ENCODE measurements around the gene IGFBP6.
A peak's percentile ranks its signal among the peaks of the same experiment; 100 is the strongest.

The IGFBP6 gene, protein sequence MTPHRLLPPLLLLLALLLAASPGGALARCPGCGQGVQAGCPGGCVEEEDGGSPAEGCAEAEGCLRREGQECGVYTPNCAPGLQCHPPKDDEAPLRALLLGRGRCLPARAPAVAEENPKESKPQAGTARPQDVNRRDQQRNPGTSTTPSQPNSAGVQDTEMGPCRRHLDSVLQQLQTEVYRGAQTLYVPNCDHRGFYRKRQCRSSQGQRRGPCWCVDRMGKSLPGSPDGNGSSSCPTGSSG

DNA sequence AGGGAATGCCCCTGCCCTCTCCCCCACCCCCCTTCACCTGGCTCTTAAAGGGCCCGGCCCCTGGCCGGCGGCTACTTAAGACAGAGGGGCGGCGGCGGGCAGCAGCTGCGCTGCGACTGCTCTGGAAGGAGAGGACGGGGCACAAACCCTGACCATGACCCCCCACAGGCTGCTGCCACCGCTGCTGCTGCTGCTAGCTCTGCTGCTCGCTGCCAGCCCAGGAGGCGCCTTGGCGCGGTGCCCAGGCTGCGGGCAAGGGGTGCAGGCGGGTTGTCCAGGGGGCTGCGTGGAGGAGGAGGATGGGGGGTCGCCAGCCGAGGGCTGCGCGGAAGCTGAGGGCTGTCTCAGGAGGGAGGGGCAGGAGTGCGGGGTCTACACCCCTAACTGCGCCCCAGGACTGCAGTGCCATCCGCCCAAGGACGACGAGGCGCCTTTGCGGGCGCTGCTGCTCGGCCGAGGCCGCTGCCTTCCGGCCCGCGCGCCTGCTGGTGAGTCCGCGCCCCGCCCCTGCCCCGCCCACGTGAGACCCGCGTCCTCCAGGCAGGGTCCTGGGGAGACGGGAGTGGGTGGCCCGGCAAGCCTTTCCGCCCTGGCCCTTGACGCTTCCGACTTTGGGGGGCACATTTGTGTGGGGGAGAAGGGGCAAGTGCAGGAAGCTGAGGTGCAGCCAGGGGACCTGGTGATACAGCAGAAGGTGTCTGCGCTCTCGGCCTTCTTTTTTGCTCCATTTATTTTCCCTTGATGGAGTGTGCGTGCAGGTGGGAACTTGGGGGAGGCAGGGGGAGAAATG, at the start of gene IGFBP6:
Gene IGFBP6 (plus strand): TSS at position 104 of the 790 bp plus-strand sequence. CDS start 51 bp downstream, at position 155.
- ATAC-seq, result peak; percentile 61 to 64

DNA sequence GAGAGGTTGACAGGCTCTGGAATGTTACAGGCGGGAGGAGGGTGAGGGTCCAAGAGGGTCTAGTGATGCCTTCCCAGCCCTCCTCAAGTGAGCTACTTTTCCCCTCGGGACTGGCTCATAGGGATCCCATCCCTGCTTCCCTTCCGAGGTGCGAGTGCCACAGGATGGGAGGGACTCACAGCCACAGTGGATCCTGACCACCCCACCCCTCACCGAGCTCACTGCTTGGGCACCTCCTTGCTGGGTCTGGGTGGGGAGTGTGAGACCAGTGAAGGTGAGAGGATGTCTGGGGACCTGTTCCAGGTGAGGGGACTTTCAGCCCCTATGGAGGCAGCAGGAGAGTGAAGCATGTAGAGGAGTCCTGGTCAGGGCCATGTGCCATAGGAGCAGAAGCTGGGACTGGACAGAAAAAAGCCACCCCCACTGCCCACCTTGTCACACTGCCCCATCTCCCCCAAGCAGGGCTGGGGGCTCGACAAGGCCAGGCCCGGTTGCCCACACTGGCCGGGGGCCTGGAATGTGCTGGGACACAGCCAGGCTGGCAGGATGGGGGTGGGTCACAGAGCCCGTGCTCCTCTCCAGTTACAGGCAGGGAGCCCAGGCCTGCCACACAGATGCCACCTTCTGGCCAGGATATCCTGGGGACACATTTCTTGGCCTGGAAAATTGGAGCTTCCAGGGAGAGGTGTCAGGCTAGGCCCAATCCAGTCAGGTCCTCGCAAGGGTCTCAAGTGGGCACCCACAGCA, 49.3 kb upstream of the IGFBP6 start:
- ATAC-seq, result no peak

DNA sequence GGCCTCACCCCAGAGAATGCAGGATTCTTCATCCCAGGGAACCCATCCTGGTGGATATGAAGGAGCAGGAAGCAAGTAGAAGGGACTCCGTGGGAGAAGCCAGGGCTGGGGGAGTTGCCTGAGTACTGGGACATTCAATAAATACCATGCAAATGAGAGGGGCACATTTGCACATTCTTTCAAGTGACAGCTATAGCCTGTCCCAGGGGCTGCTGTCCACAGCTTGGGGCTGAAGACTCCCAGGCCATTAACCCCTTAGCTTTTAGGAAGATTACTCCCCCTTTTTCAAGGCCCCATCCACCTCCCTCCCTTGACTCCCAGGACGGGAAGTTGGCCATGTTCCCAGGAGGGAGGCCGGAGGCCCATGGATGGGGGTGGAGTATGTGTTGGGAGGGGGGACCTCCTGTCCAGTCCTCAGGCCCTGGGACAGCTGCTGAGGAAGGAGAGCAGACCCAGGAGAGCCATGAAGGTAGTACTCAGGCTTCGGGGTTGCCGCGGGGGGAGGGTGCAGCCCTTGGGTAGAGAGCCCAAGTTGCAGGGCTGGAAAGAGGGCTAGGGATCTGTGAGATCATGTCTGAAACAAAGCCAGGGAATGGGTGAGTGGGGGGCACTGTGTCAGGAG, 48.6 kb upstream of the IGFBP6 start:
- no peak for ATAC-seq

DNA sequence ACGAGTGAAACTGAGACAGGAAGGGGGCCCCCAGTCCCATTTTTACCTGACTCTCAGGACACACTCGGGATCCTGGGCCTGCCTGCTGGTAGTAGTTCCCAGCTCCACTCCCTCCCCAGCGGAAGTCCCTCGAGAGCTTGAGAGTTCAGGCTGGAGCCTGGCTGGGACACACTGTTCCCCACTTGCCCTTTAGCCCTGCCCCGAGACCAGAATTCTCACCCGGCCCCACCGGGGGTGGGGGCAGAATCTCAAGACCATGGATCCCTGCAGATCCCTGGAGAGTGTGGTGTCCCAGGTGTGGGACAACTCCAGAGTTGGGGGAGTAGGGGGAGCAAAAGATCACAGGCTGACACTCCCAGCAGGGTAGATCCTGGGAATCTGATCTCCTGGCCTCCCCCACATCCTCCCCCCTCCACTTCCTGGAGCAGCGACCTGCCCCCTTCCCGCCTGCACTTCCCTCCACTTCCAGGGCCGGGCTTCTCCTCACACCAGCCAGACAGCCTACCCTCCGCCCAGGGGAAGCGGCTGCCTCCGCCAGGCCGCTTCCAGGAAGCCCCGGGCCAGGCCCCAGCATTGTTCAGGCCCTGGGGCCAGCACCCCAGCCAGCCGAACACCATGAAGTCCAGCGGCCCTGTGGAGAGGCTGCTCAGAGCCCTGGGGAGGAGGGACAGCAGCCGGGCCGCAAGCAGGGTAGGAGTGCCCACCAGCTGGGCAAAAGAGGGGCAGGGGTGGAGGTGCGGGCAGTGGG, 47.7 kb upstream of the IGFBP6 start, which contains the start of gene TNS2:
Gene TNS2 (plus strand): TSS at position 495 of the 748 bp plus-strand sequence. CDS start 121 bp downstream, at position 616.
- ATAC-seq, result no peak

DNA sequence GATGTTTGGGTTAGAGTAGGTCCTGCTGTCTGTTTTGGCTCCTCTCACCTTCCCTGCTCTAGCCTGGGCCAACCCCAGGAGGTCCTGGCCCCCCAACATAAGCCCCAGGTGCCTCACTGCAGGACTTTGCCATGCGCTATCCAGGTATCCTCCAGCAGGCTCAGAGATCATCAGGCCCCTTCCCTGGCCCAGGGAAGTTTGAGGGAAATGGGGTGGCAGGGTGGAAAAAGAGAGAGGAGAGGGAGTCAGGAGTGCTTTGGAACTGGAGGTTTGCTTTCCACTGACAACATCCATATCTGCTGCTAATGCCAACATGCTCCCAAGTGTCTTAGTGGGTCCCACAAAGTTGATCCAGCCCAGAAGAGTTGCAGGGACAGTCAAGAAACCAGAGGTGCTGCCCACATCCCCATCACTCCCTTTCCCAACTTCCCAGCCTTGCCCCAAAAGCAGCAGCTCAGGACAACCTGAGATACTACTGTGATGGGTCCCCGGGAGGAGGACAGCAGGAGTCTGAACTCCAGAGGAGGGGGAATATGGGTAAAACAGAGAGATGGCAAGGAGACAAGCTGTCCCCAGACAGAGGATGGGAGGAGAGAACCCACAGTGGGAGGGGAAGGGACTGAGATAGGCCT, 46.9 kb upstream of the IGFBP6 start:
- ATAC-seq, result no peak

DNA sequence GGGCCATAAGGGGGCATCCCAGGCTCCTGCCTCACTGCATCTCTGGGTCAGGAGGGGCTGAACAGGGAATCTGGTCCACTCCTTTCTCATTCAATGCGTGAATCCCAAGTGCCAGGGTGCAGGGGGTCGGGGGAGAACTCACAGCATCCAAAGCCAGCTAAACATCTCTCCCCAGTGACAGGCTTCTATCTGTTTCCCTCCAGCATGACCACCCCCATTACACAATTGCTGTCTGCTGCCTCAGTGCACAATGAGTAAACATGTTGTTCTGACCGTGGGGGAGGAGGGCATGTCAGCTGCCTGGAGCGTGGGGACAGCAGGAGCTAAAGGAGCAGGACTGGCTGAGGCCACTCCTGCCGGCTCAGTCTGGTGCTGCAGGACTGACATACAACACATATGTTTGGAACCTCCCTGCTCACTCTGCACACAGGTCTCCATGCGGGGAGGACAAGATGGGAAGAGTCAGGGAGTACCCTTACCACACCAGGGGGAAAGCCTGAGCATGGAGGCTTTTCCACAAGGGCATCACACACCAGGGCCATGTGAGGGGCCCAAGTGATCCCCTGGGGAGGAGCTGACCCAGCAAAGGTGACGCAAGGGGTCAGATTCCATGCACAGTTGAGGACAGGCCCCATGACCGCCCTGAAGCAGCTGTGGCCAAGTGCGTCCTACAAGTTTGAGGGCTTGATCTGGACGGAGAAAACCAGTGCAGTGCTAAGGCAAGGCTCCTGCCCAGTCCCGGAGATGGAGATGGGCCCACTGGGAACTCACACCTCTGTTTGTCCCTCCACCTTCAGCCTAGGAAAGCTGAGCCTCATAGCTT, 46.2 kb upstream of the IGFBP6 start:
- no peak for ATAC-seq

DNA sequence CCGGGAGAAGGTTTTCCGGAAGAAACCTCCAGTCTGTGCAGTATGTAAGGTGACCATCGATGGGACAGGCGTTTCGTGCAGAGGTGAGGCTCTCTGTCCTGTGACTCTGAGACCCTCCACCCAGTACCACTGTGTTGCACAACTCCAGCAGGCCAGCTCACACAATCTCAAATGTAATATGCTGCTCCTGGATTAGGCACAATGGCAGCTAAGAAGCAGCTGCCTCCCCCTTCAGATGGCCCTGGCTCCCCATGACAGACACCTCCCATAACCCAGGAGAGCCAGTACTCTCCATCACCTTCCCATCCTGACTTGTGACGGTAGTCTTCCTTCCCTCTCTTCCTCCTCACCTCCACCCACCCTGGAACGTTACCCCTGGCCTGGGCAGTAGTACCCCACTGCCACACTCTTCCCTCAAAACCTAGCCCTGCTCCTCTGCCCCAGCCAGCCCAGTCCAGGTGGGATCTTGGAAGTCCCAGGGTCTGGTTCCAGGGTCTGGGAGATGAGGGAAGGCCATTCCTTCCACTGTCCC, 45.5 kb upstream of the IGFBP6 start:
- no peak for ATAC-seq

DNA sequence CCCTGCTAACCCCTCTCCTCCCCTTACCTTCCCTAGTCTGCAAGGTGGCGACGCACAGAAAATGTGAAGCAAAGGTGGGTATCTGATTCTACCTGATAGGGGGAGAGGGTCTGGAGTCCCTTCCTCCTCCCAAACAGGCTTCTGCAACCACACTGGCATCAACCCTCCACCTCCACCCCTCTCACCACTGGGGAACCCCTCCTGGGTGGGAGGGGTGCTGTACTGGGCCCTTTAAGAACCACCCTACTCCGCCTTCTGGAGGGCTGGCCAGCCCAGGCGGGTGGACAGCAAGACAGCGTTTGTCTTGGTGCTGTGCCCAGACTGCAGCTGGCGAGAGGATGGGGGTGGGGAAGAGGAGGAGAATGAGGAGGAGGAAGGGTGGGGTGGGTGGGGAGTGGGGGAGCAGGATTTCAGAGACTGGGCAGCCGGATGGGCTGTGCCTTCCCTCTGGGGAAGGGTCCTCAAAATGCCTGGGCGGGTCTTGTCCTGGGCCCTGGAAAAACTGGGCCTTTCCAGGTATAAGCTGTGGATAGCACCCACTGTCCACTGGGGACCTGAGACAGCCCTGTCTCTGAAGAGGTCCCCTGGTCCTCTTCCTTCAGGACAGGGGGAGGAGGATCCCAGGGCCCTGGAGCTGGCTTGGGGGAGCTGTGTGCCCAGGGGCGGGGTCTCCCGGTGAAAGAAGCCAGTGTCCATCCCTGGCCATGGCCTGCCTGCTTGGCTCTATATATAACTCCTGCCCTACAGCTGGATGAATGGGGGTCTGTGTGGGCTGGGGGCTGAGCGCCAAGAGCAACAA, 44.8 kb upstream of the IGFBP6 start:
- ATAC-seq, result no peak

DNA sequence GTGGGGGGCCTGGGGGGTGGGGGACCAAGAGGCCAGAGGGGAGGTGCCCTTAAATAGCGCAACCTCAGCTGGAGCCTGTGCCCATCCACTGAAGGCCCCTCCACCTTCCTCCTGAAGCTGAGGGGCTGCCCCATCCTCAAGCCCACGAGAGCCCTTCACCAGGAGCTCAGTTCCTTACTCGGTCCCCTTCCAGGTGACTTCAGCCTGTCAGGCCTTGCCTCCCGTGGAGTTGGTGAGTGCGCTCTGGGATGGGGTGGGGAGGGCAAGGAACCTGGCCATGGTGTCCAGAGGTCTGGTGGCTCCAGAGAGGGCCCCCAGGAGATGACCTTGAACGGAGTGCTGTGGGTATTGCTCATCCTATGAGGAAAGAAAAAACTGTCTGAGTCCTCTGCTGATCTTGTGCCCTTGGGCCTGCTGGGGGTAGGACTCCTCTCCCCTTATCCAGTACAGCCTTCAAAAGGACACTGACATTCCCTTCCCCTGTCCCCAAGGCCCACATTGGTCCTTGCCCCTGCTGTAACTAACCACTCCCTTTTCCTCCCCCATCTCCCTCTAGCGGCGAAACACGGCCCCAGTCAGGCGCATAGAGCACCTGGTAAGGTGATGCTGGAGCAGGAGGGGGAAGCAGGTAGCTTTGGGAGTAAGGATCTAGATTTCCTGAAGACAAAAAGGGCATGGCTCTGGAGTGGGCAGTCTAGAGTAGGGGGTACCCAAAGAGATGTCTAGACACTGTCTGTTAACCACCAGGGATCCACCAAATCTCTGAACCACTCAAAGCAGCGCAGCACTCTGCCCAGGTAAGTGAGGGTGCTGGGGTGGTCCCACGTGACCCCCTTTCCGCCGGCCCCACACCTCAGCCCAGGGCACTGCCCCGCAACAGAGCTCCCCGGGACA, 44.0 kb upstream of the IGFBP6 start:
- peak; percentile 12 to 27 for ATAC-seq

DNA sequence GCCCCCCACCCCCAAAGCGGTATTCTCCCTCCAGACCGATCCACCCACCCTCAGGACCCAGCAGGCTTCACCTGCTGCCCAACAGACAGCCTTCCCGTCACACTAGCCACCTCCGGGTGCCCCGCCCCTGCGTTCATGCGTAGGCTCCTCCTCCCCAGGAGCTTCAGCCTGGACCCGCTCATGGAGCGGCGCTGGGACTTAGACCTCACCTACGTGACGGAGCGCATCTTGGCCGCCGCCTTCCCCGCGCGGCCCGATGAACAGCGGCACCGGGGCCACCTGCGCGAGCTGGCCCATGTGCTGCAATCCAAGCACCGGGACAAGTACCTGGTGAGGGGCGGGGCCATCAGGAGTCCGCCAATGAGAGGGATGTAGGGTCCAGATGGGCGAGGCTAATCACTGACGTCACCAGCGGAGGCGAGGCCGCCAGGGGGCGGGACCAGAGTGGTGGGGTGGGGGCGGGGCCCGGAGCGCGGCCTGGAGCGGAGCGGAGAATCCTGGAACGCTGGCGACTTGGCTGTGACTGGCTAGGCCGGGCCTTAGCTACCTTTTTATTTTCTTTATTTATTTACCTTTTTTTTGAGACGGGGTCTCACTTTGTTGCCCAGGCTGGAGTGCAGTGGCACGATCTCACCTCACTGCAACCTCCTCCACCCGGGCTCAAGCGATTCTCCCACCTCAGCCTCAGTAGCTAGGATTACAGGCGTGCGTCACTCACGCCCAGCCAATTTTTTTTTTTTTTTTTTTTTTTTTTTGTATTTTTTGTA, 43.2 kb upstream of the IGFBP6 start:
- peak; percentile 94 to 95 for ATAC-seq

DNA sequence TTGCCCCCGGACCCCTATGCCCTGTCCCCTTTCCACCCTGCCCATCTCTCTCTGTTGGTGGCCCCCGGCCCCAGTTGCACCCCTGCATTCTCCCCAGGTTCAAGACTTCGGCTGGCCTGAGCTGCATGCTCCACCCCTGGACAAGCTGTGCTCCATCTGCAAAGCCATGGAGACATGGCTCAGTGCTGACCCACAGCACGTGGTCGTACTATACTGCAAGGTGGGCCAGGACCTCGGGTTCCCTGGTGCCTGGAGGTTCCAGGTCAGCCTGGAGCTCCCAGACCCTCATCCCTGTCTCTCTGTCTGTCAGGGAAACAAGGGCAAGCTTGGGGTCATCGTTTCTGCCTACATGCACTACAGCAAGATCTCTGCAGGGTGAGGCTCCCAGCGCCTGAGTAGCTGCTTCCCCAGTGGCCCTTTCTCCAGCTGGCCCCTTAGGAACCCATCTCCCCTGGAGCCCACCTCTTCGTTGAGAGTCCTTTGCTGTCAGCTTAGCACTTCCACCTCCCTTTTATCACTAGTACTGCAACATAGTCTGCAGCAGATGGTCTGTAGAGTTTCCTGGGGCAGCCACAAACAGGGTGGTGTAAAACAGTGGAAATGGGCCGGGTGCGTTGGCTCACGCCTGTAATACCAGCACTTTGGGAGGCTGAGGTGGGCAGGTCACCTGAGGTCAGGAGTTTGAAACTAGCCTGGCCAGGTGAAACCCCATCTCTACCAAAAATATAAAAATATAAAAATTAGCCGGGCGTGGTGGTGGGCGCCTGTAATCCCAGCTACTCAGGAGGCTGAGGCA, 41.8 kb upstream of the IGFBP6 start:
- ATAC-seq, result no peak

DNA sequence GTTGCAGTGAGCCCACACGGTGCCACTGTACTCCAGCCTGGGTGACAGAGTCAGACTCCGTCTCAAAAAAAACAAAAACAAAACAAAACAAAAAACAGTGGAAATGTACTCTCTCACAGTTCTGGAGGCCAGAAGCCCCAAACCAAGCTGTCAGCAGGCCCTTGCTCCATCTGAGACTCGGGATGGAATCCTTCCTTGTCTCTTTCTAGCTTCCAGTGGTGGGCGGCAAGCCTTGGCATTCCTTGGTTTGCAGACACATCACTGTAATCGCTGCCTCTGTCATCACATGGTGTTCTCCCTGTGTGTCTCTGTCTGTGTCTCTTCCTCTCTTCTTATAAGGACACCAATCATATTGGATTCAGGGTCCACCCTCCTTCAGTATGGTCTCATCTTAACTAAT, 41.2 kb upstream of the IGFBP6 start:
- ATAC-seq, result no peak

DNA sequence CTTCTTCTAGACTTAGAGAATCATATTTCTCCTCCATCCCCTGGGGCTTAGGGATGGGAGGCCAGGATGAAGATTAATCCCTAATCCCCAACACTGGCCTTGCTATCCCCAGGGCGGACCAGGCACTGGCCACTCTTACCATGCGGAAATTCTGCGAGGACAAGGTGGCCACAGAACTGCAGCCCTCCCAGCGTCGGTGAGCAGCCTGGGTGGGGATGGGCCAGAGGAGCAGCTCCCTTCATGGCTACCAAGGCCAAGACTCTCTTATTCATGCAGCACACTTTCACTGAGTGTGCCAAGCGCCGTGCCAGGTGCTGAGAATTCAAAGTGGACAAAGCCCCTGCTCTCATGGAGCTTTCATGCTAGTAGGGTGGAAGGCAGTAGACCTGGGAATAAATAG, 40.6 kb upstream of the IGFBP6 start:
- ATAC-seq, result no peak

DNA sequence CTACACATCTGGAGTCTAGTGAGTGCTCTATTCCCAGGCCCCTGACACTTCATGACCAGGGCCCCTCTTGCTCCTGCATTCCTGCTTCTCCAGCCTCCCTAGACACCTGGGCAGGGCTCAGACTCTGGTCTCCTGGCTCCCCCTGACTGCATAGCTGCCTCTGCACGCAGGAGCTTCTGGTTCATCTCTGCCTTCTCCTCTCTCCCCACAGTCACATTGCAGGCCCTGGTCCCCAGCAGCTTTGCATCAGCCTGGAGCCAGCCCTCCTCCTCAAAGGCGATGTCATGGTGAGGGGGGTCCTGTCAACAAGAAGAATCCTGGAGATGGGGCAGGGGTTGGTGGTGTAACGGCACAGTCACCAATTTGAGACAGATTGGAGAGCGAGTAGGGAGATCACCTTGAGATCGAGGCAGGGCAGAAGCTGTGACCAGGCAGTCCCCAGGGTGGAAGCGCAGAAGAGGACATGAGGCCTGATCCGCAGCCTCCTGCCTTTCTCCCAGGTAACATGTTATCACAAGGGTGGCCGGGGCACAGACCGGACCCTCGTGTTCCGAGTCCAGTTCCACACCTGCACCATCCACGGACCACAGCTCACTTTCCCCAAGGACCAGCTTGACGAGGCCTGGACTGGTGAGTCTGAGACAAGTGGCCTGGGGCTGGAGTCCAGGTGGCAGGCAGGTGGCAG, 39.5 kb upstream of the IGFBP6 start:
- no peak for ATAC-seq

DNA sequence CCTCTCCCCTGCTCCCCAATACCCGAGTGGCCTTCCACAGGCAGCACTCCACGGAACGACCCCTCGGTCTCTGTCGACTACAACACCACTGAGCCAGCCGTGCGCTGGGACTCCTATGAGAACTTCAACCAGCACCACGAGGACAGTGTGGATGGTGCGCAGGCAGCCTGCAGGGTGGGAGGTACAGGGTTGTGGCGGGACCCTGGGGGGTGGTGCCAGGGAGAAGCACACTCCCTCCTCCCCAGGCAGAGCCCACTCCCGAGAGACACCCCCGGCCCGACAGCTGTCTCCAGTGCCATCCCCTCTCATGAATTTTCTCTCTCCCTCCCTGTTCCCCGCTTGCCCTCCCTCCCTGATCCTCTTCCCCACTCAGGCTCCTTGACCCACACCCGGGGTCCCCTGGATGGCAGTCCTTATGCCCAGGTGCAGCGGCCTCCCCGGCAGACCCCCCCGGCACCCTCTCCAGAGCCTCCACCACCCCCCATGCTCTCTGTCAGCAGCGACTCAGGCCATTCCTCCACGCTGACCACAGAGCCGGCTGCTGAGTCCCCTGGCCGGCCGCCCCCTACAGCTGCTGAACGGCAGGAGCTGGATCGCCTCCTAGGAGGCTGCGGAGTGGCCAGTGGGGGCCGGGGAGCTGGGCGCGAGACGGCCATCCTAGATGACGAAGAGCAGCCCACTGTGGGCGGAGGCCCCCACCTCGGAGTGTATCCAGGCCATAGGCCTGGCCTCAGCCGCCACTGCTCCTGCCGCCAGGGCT, 38.6 kb upstream of the IGFBP6 start:
- ATAC-seq, result no peak

Measured in activated CD4-positive, CD25-positive, alpha-beta regulatory T cell treated with anti-CD3 and anti-CD28 coated beads, Interleukin-2, amount 50 U/mL, for 24 hours (primary cell).